Measurements from ENCODE around the gene CDKN2C.

Gene CDKN2C

DNA sequence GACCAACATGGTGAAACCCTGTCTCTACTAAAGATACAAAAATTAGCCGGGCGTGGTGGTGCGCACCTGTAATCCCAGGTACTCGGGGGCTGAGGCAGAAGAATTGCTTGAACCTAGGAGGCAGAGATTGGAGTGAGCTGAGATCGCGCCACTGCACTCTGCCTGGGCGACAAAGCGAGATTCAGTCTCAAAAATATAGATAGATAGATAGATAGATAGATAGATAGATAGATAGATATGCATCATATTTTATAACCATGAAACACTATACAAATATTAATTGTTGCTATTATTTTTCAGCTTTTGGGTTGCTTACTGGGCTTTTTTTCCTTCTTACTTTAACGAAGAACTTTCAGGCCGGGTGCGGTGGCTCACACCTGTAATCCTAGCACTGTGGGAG is 5.2 kb upstream of the CDKN2C start:
- no peak for DNase-seq (ENCODE audit: low read depth)

DNA sequence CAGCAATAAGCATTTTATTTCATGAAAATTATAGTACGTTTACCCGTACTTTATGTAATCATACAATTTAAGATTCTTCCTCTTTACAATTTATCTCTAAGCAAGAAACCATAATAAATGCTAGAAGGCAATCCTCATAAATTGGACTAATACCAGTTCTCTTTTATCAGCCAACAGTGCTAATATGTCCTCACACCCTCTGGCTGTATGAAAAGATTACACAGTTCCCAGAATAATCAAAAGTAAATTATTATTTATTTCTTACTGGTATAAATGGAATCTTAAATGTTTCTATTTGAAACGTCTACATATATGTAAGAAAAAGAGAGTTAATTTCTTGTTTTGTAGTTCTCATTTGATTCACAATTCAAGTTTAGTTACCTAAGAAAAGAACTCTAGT is 3.1 kb upstream of the CDKN2C start:
- DNase-seq (ENCODE audit: low read depth), result no peak

DNA sequence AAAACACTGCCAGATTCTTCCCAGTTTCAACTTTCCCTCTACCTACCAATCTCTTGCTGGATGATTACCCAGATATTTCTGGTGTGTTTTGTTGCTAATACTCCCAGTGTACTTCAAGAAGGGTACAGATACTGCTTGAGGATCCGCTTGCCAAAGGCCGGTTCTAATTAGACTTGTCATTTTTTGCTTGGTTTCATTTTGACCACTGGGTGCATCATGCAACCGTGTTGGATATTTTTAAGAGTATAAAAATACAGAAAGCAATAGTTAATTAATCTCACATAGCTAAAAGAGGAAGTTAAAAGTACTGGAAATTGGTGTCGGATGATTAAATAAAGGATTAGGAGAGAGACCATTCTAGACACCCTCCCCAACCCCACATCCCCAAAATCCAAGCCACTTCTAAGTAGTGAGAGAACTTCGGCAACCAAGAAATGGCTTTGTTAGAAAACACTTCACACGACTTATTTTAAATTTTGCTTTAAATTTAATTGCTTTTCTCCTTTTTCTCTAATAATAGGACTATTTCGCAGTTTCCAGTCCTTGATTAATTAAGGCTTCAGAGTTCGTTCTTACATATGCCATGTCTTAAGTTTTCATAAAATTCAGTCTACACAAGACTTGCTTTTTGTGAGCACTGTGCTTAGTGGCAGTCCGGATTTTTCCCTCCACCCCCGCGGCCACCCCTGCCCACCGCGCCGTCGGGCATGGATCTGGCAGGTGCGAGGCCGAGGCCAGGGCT is 2.5 kb upstream of the CDKN2C start:
- DNase-seq (ENCODE audit: low read depth), result no peak

DNA sequence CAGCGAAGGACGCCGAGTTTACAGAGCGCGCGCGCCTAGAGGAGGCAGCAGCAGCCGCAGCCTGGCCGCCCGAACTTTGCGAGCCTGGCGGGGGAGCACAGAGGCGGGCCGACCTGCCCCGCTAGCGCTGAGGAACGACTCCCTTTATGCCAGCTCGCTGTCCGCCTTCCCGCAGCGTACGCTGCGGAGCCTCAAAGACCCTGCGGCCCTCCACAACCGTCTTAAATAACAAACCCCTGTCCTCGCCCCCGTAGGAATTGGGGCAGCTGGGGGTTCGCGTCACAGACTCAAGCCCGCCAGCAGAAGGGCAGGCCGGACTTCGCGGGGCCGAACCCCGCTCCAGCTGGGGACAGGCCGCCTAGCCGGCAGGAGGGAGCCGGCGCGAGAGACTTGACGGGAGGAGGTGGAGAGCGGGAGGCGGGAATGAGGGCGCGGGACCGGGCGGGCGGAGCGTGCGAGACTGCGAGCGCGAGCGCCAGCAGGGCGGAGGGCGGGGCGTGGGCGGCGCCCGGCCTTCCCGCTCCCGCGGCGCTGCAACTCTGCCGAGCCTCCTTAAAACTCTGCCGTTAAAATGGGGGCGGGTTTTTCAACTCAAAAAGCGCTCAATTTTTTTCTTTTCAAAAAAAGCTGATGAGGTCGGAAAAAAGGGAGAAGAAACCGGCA is 1.8 kb upstream of the CDKN2C start:
- DNase-seq (ENCODE audit: low read depth), result peak; percentile 84

DNA sequence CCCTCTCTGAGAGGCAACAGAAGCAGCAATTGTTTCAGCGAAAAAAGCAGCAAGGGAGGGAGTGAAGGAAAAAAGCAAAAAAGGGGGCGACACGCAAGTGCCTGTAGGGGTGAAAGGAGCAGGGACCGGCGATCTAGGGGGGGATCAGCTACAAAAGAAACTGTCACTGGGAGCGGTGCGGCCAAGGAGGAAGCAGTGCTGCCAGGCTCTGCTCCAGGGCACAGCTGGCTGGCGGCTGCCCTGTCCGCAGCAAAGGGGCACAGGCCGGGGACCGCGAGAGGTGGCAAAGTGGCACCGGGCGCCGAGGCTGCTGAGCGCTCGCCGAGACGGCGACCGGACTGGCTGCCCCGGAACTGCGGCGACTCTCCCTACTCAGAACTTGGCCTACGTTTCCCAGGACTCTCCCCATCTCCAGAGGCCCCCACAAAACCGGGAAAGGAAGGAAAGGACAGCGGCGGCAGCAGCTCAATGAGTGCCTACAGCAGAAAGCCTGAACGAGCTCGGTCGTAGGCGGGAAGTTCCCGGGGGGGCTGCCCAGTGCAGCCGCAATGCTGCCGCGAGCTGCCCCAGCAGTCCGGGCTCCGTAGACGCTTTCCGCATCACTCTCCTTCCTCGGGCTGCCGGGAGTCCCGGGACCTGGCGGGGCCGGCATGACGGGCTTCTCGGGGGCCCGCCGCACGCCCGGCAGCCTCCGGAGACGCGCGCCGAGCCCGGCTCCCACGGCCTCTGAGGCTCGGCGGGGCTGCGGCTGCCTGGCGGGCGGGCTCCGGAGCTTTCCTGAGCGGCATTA is 1.0 kb upstream of the CDKN2C start:
- DNase-seq (ENCODE audit: low read depth), result no peak

DNA sequence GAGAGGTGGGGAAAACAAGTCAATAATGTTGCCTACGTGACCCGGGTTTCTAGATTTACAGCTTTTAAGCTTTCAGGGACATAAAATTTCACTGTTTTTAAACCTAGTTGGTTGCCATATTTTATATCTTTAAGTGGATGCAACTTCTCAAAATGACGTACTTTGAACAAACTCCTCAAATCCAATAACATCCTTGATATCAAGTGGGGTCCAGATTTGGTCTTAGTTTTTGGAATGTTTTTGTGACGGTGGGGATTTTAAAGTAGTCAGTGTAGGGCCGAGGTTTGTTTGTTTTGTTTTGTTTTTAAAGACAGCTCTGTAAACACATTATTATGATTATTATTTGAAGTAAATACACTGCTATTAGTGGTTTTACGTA is 453 bp downstream of the CDKN2C start:
- DNase-seq (ENCODE audit: low read depth), result no peak

DNA sequence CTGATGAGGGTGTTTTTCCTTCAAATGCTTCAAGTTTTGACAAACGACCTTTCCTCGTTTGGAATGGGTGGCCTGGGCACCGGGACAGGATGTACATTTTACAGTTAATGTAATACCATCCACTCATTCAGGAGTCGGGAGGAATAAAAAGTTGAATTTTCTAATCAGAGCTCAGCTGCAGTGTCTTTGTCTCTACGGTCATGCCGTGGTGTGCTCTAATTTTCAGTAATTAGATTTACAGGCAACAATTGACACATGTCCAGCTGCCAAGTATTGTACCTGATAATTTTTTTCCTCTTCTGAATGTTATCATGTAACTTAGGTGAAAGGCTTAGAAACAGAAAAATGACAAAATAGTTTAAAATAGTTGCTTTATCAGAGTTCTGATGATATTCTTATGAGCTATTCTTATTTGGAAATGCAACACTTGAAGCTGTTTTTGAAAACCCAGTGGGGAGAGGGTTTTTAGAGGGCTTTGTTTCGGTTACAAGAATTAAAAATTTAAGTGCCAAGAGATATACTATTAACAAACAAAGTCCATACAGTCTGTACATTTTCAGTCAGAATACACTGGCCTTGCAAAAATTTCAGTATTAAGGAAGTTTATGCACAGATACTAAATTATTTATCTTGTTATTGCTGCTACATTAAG is 1.0 kb downstream of the CDKN2C start:
- DNase-seq (ENCODE audit: low read depth), result no peak

DNA sequence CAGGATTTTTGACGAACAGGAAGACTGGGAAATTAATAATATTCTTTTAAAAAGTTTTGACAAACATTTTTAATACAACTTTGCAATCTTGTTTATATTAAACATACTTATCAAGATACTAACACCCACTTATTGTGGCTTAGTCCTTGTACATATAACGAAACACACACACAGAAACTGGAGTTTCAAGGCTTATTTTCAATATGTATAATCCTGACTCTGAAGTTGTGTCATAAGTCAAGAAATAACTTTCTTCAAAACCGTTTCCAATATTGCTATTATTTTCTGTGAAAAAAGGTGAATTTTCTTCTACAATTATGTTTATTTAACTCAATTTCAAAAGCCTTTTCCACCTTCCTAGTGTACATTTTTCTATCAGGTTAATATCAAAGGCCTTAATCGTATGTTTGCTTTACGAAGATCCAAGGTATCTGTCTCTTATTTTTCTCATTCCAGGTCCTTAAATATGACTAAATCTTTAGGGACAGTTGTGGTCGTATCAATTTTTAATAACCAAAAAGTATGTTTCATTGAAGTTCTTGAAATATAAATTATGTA is 1.8 kb downstream of the CDKN2C start:
- DNase-seq (ENCODE audit: low read depth), result no peak

DNA sequence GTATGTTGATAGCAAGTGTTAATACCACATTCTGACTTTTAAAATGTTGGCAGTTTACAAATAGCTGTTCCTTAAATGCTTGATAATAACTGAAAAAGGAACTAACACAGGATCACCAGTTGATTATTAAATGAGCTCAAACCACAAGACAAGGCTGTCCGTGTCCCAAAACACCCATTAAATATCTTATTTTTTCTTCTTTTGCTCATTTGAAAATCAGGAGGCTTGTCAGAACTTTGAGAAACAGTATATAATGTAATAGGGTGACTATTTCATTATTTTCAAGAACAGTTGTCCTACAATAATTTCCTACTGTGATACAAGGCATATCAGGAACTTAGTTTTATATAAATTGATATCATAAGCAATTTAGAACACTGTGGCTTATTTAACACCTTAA is 2.7 kb downstream of the CDKN2C start:
- DNase-seq (ENCODE audit: low read depth), result no peak

DNA sequence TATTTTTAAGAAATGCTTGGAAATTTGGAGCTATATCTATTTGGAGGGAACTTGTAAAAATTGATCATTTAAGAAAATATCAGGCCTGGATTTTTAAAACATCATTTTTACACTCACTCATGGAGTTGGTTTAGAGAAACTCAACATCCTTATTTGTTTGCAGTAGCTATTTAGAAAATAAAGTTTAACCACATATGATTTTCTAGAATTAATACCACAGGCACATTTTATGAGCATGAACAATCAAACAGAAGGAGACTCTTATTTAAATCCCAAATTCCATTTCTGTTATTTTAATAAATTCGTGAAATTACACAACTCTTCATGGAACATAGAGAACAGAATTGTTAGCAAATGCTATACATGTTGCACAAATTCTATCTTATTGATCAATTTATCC is 3.2 kb downstream of the CDKN2C start:
- no peak for DNase-seq (ENCODE audit: low read depth)

DNA sequence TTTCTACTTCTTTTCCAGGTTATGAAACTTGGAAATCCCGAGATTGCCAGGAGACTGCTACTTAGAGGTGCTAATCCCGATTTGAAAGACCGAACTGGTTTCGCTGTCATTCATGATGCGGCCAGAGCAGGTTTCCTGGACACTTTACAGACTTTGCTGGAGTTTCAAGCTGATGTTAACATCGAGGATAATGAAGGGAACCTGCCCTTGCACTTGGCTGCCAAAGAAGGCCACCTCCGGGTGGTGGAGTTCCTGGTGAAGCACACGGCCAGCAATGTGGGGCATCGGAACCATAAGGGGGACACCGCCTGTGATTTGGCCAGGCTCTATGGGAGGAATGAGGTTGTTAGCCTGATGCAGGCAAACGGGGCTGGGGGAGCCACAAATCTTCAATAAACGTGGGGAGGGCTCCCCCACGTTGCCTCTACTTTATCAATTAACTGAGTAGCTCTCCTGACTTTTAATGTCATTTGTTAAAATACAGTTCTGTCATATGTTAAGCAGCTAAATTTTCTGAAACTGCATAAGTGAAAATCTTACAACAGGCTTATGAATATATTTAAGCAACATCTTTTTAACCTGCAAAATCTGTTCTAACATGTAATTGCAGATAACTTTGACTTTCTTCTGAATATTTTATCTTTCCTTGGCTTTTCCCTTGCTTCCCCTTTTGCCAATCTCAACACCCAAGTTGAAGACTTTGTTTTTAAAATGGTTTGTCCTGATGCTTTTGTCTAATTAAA is 4.0 kb downstream of the CDKN2C start:
- no peak for DNase-seq (ENCODE audit: low read depth)

DNA sequence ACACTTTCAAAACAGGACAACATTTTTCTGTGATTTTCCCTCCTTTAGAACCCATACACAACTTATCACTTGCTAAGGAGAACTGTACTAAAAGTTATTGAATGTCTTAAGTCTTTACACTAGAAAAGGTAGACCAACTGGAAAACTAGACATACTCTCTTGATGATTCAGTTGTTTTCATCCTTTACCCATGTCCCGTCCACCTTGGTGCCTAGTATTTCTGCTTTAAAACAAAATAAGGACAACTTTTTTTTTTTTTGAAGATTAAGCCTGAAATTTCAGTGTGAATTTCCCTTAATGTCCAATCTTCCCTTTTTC is 4.5 kb downstream of the CDKN2C start:
- no peak for DNase-seq (ENCODE audit: low read depth)

DNA sequence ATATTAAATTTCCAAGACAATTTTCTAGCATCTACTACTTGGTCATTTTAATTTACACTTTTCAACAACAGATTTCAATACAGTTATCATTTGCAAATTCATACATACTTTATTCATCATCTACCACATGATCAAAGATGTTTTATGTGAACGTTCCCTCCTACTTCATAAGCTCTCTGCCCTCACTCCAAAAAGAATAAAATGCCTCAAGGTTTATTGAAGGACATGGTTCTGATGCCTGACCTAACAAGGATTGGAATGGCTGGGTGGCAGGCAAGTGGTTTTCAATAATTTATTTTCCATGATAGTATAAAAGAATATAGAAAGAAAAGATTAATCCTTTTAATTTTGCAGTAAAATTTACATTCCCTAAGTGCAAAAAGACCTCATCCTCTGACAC is 5.4 kb downstream of the CDKN2C start:
- DNase-seq (ENCODE audit: low read depth), result no peak

DNA sequence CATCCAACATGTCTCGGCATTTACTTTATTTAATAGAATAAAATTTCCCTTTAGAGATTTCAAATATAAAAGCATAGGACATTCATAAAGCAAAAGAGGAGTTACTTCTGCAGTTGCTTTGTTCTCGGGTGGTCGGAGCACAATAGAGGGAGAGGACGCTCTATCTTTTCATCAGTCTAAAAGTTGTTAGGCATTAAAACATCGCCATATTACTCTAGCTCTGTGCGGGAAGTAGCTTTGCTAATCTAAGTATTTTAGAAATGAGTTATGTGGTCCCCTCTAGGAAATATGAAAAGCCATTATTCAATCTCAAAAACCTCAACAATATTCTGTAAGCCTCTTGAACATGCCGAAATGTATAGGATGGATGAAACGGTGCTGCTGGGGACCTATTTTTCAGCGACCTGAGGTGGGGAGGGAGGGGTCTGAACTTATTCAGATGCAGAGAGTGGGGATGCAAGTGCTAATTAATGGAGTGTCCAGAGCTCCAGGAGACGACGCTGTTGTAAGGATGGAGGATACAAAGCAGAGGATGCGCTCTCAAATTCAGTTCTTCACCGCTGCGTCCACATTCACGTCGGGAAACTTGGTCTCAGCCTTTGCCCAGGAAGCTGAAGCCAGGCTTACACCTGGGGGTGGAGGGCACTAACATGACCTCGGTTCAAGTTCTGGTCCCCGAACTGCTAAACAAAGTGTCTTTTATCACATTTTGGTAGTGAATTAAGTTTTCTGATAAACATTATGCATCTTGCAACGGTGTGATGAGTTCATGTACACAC is 6.3 kb downstream of the CDKN2C start:
- DNase-seq (ENCODE audit: low read depth), result no peak

DNA sequence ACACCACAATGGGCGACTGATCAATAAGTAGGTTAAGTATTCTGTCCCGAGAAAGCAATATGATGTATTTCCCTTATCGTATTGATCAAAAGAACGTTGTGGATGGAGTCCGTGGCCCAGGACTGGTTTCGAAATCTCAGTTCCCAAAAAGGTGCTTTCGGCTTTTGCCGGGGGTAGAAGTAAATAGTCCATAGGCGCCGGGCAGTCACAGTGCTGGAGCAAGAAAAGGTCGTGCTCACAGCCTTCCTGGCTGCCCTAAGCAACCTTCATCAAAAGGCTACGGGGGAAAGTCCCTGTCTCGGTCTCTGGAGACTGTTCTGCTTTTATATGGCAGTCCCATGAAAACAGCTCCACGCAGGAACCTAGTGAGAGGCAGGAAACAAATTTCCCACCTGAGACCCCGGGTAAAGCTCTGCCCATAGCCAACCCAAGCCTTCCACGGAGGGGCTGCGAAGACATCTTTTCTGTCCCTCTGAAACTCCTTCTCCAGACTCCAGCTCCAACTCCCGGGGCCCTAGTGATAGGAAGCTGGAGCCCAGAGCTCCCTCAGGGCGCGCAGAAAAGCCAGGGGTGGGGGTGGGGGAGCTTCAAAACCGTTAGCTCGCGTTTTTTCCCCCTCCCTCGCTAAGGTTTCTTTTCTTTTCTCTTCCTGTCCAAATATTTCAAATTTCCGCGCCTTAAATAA is 7.0 kb downstream of the CDKN2C start:
- DNase-seq (ENCODE audit: low read depth), result no peak

DNA sequence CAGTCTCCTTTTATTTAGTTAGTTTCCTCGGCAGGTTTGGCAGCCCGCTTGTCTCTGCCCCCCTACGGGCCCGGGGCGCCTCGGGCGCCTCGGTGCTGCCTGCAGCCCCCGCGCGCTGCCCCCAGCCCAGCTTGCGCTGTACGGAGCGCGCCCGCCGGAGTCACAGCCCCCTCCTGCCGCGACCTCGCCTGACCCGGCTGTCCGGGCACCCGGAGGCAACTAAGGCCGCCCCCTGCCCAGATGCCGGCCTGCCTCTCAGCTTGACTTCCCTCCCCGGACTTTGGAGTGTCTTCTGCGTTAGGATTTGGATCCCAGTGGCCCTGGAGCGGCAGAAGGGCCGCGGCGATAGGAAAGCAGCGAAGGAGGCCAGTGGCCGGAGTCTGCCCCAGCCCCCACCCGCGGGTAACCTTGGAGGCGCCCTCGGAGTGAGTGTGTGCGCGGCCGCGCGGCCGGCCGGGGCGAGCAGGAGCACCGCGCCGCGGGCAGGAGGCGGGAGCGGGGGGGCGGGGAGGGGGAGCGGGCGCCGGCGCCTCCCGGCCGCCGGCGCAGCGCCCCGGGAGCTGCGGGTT is 7.6 kb downstream of the CDKN2C start:
- DNase-seq (ENCODE audit: low read depth), result no peak

DNA sequence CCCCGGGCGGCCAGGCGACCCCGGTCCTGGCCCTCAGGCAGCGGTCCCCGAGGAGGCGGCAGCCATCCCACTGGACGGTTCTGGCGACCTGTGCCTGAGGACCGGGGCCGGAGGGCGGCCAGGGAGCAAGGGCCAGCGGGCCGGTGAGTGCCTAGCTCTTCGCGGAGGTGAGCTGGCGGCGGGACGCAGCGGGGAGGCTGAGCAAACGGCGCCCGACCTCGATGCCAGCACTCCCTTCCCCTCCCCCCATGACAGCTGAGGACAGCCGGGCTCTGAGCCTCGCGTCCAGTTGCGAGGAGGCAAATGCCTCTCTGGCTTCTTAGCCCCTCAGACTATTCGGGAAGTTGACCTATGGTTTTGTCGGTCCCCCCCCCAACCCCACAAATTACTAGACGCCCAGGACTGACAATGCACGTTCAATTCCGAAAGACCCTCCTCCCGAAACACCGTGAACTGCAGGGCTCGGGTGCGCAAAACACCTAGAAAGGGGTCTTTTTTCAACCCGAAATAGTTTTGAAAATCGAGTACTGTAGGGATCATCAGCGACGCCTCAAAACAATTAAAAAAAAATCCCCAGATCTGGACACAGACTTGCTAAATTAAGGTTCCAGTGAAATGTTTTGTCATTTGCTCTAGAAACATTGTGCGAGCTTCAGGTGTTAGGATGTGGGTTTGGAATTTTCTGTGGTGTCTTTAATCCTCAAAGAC is 8.3 kb downstream of the CDKN2C start:
- DNase-seq (ENCODE audit: low read depth), result no peak

DNA sequence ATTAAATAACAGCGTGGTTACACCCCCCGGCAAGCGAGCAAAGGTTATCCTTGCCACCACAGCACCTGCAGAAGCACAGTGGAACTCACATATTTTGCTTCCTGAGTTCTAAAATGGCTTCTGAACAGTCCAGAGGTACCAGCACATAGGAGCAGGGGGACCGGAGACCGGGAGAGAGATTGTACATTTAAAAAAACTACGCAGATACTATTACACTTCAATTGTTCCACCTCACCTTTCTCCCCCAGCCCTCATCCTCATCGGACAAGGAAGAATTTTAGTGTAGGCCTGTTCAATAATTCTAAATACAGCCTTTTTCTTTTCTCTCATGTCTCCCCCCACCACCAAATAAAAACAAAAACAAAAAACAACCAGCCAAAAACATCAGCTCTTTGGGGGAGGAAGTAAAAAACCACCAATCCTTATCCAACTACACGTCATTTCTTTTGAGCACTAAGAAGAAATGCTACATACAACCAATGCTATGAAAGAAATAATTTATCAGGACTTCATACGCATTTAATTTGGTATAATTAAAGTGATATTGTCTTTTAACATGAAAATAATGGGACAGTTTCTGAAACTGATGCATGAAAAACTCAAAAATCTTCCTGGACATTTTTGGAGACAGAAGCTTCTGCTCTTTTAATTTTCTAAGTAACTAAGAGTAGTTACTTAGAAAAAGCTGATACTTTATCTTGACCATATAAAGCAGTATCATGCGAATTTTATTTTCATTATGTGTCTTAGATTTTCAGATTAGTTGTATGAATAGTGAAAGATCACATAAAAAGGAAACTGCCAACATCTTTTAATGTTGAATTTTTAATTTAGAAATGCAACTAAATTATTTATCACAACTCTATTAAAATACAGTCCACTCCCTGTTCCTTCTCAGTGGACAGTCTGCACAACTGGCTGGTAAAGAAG is 9.1 kb downstream of the CDKN2C start:
- DNase-seq (ENCODE audit: low read depth), result no peak

Data from fibroblast of the conjunctiva (primary cell).